Endothelial cell of umbilical vein (primary cell): ENCODE data around the gene KCP. TPM values are rescaled to one million over a fixed set of nuclear protein-coding genes. Genes with fewer than 3 reads are reported as not detected.
A peak's percentile ranks its signal among the peaks of the same experiment; 100 is the strongest.

ENCODE experiments used
- BruUV-seq: library from RNA; stranded (reverse); fragments of 400-500 nt; replicated peaks from 2 replicates; lab custom pipeline; 2021; lab: Mats Ljungman, UMichigan
- CTCF ChIA-PET: fragments of 300-600, 350-600 bp; sonication (Branson Sonifier 250); formaldehyde crosslinking; loops from one replicate; lab custom pipeline; 2021; ENCODE audit warnings: antibody characterized with exemption, inconsistent platforms; lab: Charles Lee
- POLR2A ChIA-PET: fragments of 300-600, 350-600 bp; sonication (Branson Sonifier 250); formaldehyde crosslinking; loops from one replicate; lab custom pipeline; 2021; ENCODE audit warnings: antibody characterized with exemption, inconsistent platforms; lab: Charles Lee
- DNase-seq: peaks from one replicate; pipeline ENCODE4 v3.0.0-alpha.2; 2011; ENCODE audit warnings: low read depth, low spot score
- FAIRE-seq: peaks from 2 replicates; lab custom pipeline; 2011; peaks lifted over from hg19 to GRCh38; lab: Jason Lieb, UNC
- H2AFZ ChIP-seq: 2 replicates; pipeline ENCODE4 v1.6.0; 2012; ENCODE audit warnings: low read depth, low read length, control low read depth, inconsistent platforms
- H3K27ac ChIP-seq: 2 replicates; pipeline ENCODE4 v1.5.1; 2011; ENCODE audit warnings: low read depth, mild to moderate bottlenecking, control low read depth, low read length, moderate library complexity; ENCODE audit not compliant: insufficient read depth
- H3K27me3 ChIP-seq, 2 experiments: 2 replicates each; pipeline versions ENCODE4 v1.6.0 to v1.6.1; 2011; ENCODE audit warnings: low read length in 2 of 2, mixed read lengths in 1 of 2; ENCODE audit not compliant: control insufficient read depth in 2 of 2, insufficient read depth in 2 of 2
- H3K36me3 ChIP-seq, 2 experiments: 2 replicates in 1 of 2; 3 replicates in 1 of 2; pipeline ENCODE4 v1.5.1; 2011; ENCODE audit warnings: low read length in 2 of 2, mild to moderate bottlenecking in 1 of 2, moderate library complexity in 1 of 2; ENCODE audit not compliant: control insufficient read depth in 2 of 2, insufficient read depth in 2 of 2; ENCODE audit errors: extremely low read depth in 1 of 2
- H3K4me1 ChIP-seq: 3 replicates; pipeline ENCODE4 v1.5.1; 2011; ENCODE audit warnings: mild to moderate bottlenecking, low read length; ENCODE audit not compliant: control insufficient read depth, insufficient read depth; ENCODE audit errors: extremely low read depth
- H3K4me2 ChIP-seq: 2 replicates; pipeline ENCODE4 v1.6.1; 2011; ENCODE audit warnings: low read length, control low read depth, mixed read lengths; ENCODE audit not compliant: insufficient read depth
- H3K4me3 ChIP-seq, 3 experiments: fragments of 200-600 bp in 1 of 3; sonication (generic), shearing (Covaris generic) in 1 of 3; replicated peaks in 1 of 3; 2 replicates each; pipeline ENCODE4 v1.5.1; 2011 to 2016; ENCODE audit warnings: control low read depth in 3 of 3, low read length in 3 of 3, mild to moderate bottlenecking in 2 of 3, inconsistent platforms in 1 of 3, low read depth in 1 of 3, moderate library complexity in 1 of 3; ENCODE audit not compliant: insufficient read depth in 1 of 3
- H3K79me2 ChIP-seq: 2 replicates; pipeline ENCODE4 v1.6.0; 2012; ENCODE audit warnings: low read length, inconsistent platforms; ENCODE audit not compliant: control insufficient read depth, insufficient read depth
- H3K9ac ChIP-seq: replicated peaks from 2 replicates; pipeline ENCODE3; 2011; ENCODE audit warnings: low read length, control low read depth; ENCODE audit not compliant: insufficient read depth; ENCODE audit errors: extremely low read depth
- H3K9me1 ChIP-seq: replicated peaks from 3 replicates; pipeline ENCODE4 v1.6.0; 2011; ENCODE audit warnings: mild to moderate bottlenecking, low read length; ENCODE audit not compliant: control insufficient read depth, insufficient read depth; ENCODE audit errors: extremely low read depth
- H3K9me3 ChIP-seq: replicated peaks from 2 replicates; pipeline ENCODE4 v1.5.1; 2012; ENCODE audit warnings: low read length, inconsistent platforms; ENCODE audit not compliant: control insufficient read depth, insufficient read depth
- H4K20me1 ChIP-seq: replicated peaks from 2 replicates; pipeline ENCODE3; 2011; ENCODE audit warnings: mild to moderate bottlenecking, low read length; ENCODE audit not compliant: control insufficient read depth, insufficient read depth; ENCODE audit errors: extremely low read depth
- EZH2 ChIP-seq: IDR thresholded peaks from 2 replicates; pipeline ENCODE4 v1.6.1; 2012; ENCODE audit warnings: borderline replicate concordance, low read depth, mild to moderate bottlenecking, moderate library complexity, low read length, inconsistent platforms; ENCODE audit not compliant: severe bottlenecking
- FOS ChIP-seq: IDR thresholded peaks from 2 replicates; pipeline ENCODE4 v1.6.1; 2011; ENCODE audit warnings: mild to moderate bottlenecking, low read length, moderate library complexity, borderline replicate concordance; ENCODE audit not compliant: insufficient read depth
- GATA2 ChIP-seq: IDR thresholded peaks from 2 replicates; pipeline ENCODE4 v1.7.0; 2011; ENCODE audit warnings: low read depth, mild to moderate bottlenecking, moderate library complexity, mixed read lengths, low read length; ENCODE audit not compliant: insufficient read length, insufficient read depth
- JUN ChIP-seq: IDR thresholded peaks from 2 replicates; pipeline ENCODE4 v1.6.1; 2011; ENCODE audit warnings: borderline replicate concordance, low read depth; ENCODE audit not compliant: insufficient read length, insufficient read depth
- MAX ChIP-seq: IDR thresholded peaks from 2 replicates; pipeline ENCODE4 v1.6.1; 2011; ENCODE audit not compliant: insufficient read depth, insufficient read length
- MYC ChIP-seq: IDR thresholded peaks from one replicate; pipeline ENCODE4 v1.6.1; 2011; ENCODE audit warnings: mild to moderate bottlenecking, low read depth, low read length
- POLR2AphosphoS5 ChIP-seq: IDR thresholded peaks from 2 replicates; pipeline ENCODE4 v1.6.1; 2012; ENCODE audit warnings: low read depth, mild to moderate bottlenecking, control low read depth, low read length, moderate library complexity; ENCODE audit not compliant: insufficient read depth
- dilution Hi-C: fragments of 300-500 bp; cut with MboI; formaldehyde crosslinking; loops from one replicate; pipeline ENCODE4 v1.15.0; 2019; ENCODE audit warnings: low sequenced_read_pairs; ENCODE audit not compliant: extremely low pct_ligation_motif_present
- intact Hi-C: fragments of 100-400 bp; cut with micrococcal nuclease; formaldehyde crosslinking; loops from one replicate; pipeline ENCODE4 v1.10.0; 2022
- polyA plus RNA-seq, 4 experiments: library from polyadenylated mRNA; depleted of rRNA in 3 of 4; stranded (reverse) in 3 of 4; unstranded in 1 of 4; fragments of >200 nt; gene quantifications; 2 replicates each; pipeline versions ENCODE4 v1.2.1 to v1.2.3, GENCODE V29; 2011 to 2012; ENCODE audit warnings: missing spikeins in 1 of 4
- total RNA-seq: library from RNA; stranded (reverse); gene quantifications from 2 replicates; pipeline ENCODE4 v1.2.3, GENCODE V29; 2021

KCP gene
- total and polyA plus RNA-seq, 2 donors (not counting 3 experiments of a cell fraction or from before 2014, with no cell fraction given), result not detected

- Histone ChIP-seq H2AFZ (peak overlapping the region; percentile 48), H3K4me3 (peak overlapping the region in 1 of 3 experiments; percentile 7), H3K9me3 (no peaks in the 10 kb centered on the region), H3K27ac (no peak overlapping the region), H3K9me1 (no peaks in the 10 kb centered on the region), H3K27me3 (no peaks in the 10 kb centered on the region), H4K20me1 (no peaks in the 10 kb centered on the region), H3K4me2 (peak overlapping the region; percentile 55), H3K4me1 (peaks cover 9% of the 10 kb centered on the region), H3K79me2 (peaks cover 10% of the 10 kb centered on the region), H3K9ac (no peak overlapping the region), H3K36me3 (peaks cover 0 to 14% of the 10 kb centered on the region in 2 experiments)
- CTCF ChIA-PET, result interaction anchor here (0.7 to 3.5 kb wide), 10 partner anchors 12 to 229 kb away, joined by 3 to 42 read pairs (median 5); partner anchors contain the start of gene CALU
- DNase-seq, result no peak
- FAIRE-seq, result no peak
- POLR2A ChIA-PET, result interaction anchor here (0.6 kb wide), 1 partner anchor 33 kb away, joined by 6 read pairs; no protein-coding TSS in a partner anchor
- BruUV-seq, result no TSS peak
- intact Hi-C loops (loop anchor here (1.0 kb wide), 1 partner anchor 29 kb away; no protein-coding TSS in a partner anchor), dilution Hi-C loops (no loop called here)
- TF ChIP-seq GATA2, result no peak
- TF ChIP-seq JUN, result no peak
- TF ChIP-seq MAX, result no peak
- no peak for TF ChIP-seq EZH2
- TF ChIP-seq MYC, result no peak
- TF ChIP-seq POLR2AphosphoS5, result no peak
- TF ChIP-seq FOS, result no peak
These were observed 48.4 kb downstream of the KCP start for GRCh38 chr7:128861957-128862570.
